ENCODE data around the gene MOV10L1.
A peak's percentile ranks its signal among the peaks of the same experiment; 100 is the strongest.

MOV10L1 gene

DNA sequence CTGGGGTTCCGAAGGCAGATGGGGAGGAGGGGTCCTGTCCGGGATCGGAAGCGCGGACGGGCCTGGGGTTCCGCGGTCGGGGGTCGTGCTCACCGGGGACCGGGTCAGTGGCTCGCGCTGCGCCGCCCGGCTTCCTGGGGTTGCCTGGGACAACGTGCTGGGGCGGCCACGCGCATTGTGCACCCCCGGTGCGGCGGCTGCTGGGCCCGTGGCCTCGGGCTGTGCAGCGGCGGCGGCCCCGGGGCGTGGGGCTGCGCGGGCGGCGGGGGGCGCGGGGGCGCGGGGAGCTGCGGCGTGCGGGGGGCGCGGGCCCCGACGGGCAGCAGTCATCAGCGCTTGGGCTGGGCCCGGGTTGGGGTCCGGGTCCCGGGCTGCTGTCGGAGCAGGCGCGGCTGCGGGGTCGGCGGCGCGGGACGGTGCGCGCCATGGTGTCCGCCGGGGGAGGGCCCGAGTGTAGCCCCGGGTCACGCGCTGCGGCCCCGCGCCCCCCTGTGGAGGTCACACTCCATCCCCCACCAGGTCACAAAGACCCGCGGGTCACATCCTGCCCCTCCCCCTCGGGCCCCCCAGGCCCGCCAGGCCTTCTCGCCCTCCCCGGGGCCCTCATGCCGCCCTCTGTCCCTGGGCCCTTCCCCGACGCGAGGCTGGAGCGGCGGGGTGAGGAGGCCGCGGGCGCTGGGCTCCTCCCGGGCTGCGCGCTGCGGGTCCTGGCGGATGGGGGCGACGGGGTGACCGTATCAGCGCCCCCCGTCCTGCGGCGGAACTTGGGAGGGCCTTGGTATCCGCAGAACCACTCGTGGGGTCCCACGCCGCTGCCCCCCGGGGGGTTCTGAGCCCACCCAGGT, 31.5 kb upstream of the MOV10L1 start, which contains the start of gene TTLL8:
TTLL8 (minus strand) TSS at position 238 of the 845 bp plus-strand sequence.
- Histone ChIP-seq H3K4me1 (no peaks in the 10 kb centered on the region), H3K9me3 (no peaks in the 10 kb centered on the region), H3K36me3 (no peaks in the 10 kb centered on the region), H3K27me3 (peaks cover 5% of the 10 kb centered on the region; the same call in 1 of the 2 replicates), H3K4me3 (ENCODE audit: low read depth, low read length) (no peak within 1 kb of the TSS)
- no peak for DNase-seq
- TF ChIP-seq, protein P1, sequence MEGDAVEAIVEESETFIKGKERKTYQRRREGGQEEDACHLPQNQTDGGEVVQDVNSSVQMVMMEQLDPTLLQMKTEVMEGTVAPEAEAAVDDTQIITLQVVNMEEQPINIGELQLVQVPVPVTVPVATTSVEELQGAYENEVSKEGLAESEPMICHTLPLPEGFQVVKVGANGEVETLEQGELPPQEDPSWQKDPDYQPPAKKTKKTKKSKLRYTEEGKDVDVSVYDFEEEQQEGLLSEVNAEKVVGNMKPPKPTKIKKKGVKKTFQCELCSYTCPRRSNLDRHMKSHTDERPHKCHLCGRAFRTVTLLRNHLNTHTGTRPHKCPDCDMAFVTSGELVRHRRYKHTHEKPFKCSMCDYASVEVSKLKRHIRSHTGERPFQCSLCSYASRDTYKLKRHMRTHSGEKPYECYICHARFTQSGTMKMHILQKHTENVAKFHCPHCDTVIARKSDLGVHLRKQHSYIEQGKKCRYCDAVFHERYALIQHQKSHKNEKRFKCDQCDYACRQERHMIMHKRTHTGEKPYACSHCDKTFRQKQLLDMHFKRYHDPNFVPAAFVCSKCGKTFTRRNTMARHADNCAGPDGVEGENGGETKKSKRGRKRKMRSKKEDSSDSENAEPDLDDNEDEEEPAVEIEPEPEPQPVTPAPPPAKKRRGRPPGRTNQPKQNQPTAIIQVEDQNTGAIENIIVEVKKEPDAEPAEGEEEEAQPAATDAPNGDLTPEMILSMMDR (IDR thresholded peaks at IDR 0.05; ENCODE audit: low read depth, low read length): no peak

DNA sequence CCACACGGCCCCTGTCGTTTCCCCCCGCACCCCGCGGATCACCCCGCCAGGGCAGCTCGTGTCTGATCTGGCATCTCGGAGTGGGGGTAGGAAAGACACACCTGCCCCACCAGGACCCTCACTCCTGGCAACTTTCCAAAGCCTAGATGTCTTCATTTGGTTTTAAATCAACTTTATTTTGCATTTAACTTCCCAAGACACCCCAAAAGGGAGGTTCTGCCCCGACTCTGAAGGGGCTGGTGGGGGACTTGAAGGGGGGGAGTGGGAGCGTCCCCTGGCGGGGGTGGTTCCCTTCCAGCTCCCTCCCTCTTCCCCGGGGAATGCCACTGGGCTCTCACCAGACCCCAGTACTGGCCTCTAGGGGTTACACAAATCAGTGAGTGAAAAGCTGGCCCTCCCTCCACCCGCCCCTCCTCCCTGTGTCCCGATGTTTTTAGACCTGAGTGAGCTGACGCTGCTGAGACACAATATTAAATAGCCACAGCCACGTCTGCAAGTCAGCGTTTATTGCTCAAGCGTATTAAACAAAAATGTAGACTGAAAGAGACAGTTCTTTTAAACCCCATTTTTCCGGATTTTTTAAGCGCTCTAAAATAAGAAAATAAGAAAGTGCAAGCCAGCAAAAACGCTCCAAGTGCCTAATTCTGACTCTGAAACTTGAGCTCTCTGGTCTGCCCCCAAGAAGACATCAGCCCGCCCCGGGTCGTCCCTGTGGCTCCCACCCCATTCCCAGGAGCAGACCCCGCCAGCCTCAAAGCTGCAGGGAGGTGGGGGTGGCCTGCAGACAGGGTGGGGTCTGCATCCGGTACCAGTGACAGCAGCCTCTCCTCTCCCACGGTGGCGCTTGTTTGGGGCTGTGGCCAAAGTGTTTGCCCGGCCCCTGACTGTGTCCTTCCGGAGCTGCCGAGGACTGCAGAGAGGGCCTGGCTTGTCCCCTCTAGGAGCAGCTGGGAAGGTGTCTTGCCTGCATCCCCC, 30.6 kb upstream of the MOV10L1 start:
- peaks cover 5% of the 10 kb centered on the region; the same call in 1 of the 2 replicates for H3K27me3 ChIP-seq
- TF ChIP-seq, protein P1 (IDR thresholded peaks at IDR 0.05; ENCODE audit: low read depth, low read length): 0 out of 2 replicates have a peak, but pooled peaks have one; percentile 3
- H3K4me3 ChIP-seq (ENCODE audit: low read depth, low read length): no peak overlapping the region
- no peaks in the 10 kb centered on the region for H3K4me1 ChIP-seq
- DNase-seq: peak; percentile 47
- no peaks in the 10 kb centered on the region for H3K9me3 ChIP-seq
- H3K36me3 ChIP-seq: no peaks in the 10 kb centered on the region

GRCh38 chr22:50059881-50060262, 29.9 kb upstream of the MOV10L1 start:
- Histone ChIP-seq H3K27me3 (peaks cover 5% of the 10 kb centered on the region; the same call in 1 of the 2 replicates), H3K36me3 (no peaks in the 10 kb centered on the region), H3K9me3 (no peaks in the 10 kb centered on the region), H3K4me1 (no peaks in the 10 kb centered on the region), H3K4me3 (ENCODE audit: low read depth, low read length) (no peak overlapping the region)
- no peak for DNase-seq
- TF ChIP-seq, protein P1 (IDR thresholded peaks at IDR 0.05; ENCODE audit: low read depth, low read length): no peak

- H3K9me3 ChIP-seq: no peaks in the 10 kb centered on the region
- TF ChIP-seq, protein P1 (IDR thresholded peaks at IDR 0.05; ENCODE audit: low read depth, low read length): no peak
- DNase-seq: no peak
These were observed 29.2 kb upstream of the MOV10L1 start for GRCh38 chr22:50060441-50061140.

GRCh38 chr22:50061141-50061823, 28.5 kb upstream of the MOV10L1 start:
- H3K4me1 ChIP-seq: no peaks in the 10 kb centered on the region
- H3K4me3 ChIP-seq (ENCODE audit: low read depth, low read length): no peak overlapping the region
- TF ChIP-seq, protein P1 (IDR thresholded peaks at IDR 0.05; ENCODE audit: low read depth, low read length): no peak
- DNase-seq: no peak
- peaks cover 5% of the 10 kb centered on the region; the same call in 1 of the 2 replicates for H3K27me3 ChIP-seq
- H3K36me3 ChIP-seq: no peaks in the 10 kb centered on the region
- no peaks in the 10 kb centered on the region for H3K9me3 ChIP-seq

More at GRCh38 chr22:50060441-50061140, 29.2 kb upstream of the MOV10L1 start:
- H3K36me3 ChIP-seq: no peaks in the 10 kb centered on the region
- no peak overlapping the region for H3K4me3 ChIP-seq (ENCODE audit: low read depth, low read length)
- no peaks in the 10 kb centered on the region for H3K4me1 ChIP-seq
- H3K27me3 ChIP-seq: peaks cover 5% of the 10 kb centered on the region; the same call in 1 of the 2 replicates
